ENCODE measurements around the gene TRIO. TPM values are rescaled to one million over a fixed set of nuclear protein-coding genes. Genes with fewer than 3 reads are reported as not detected.

The TRIO gene
- total RNA-seq, 2 experiments from 2014 or later, result 4.1 to 6.5 TPM

DNA sequence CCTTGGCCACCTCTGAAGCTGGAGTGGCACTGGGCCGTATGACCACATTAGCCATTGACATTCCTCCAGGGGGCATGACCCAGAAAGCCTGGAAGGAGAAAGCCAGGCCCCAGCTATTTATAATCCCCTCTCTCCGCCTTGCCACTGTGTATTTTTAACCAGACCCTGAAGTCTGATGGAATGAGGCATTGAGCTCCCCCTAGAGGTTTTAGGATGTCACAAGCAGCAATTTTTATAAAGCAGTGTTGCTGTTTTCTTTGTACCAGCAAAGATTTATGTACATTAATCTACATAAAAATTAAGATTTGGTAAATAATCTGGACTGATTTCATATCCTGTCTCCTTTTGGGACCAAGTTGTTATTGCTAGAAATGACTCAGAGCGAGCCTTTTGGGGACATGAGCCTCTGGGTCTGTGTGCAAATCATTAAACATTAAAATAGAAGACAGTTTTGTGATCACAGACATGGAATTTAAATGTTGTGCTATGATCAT, 127.1 kb downstream of the TRIO start:
- no peaks in the 10 kb centered on the region for H3K4me1 Mint-ChIP-seq (ENCODE audit: low read depth)
- H3K27ac ChIP-seq (ENCODE audit: low read depth in 1 of 2, low read length in 2 of 2), result no peak overlapping the region

DNA sequence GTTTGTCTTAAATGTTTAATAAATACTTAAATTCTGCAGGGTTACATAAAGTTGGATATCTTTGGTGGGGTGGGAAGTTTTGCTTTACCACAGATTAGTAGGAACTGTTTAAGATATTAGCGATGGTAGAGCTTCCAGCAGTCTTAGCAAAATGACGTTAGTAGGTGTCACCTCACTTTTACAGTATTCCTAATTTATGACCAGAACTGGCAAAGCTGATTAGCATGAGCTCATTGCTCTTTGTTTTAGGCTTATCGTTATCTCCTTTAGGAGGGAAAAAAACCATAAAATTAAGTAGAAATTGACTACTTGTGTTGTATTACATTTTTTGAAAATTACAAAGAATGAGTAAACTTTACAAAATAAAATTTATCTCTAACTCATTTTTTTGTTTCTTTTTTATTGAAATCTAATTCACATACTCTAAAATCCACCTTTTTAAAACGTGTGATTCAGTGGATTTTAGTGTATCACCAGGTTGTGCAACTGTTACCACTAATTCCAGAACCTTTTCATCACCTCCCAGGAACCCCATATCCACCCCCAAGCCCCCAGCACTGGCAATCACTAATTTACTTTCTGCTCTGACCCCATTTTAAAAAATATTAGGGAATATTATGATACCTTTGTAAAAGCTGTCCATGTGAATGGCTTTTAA, 129.5 kb downstream of the TRIO start:
- no peaks in the 10 kb centered on the region for H3K27me3 ChIP-seq (ENCODE audit: control insufficient read depth in 1 of 2, insufficient read depth in 2 of 2, low read length in 2 of 2)
- ATAC-seq (ENCODE audit: poor library complexity) (no peak), DNase-seq (no peak)
- no peaks in the 10 kb centered on the region for H3K9me3 Mint-ChIP-seq
- ChIA-PET POLR2A (no interaction called here), CTCF (no interaction called here)
- no peak overlapping the region for H3K27ac Mint-ChIP-seq
- TF ChIP-seq, protein P1, sequence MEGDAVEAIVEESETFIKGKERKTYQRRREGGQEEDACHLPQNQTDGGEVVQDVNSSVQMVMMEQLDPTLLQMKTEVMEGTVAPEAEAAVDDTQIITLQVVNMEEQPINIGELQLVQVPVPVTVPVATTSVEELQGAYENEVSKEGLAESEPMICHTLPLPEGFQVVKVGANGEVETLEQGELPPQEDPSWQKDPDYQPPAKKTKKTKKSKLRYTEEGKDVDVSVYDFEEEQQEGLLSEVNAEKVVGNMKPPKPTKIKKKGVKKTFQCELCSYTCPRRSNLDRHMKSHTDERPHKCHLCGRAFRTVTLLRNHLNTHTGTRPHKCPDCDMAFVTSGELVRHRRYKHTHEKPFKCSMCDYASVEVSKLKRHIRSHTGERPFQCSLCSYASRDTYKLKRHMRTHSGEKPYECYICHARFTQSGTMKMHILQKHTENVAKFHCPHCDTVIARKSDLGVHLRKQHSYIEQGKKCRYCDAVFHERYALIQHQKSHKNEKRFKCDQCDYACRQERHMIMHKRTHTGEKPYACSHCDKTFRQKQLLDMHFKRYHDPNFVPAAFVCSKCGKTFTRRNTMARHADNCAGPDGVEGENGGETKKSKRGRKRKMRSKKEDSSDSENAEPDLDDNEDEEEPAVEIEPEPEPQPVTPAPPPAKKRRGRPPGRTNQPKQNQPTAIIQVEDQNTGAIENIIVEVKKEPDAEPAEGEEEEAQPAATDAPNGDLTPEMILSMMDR (IDR thresholded peaks at IDR 0.05), result no peak
- H3K9me3 ChIP-seq (ENCODE audit: control insufficient read depth in 1 of 2, insufficient read depth in 1 of 2, low read length in 2 of 2), result no peaks in the 10 kb centered on the region
- H3K4me3 ChIP-seq (ENCODE audit: low read length), result no peak overlapping the region
- intact Hi-C loops (cut with DNase I, micrococcal nuclease), result no loop called here
- H3K4me1 ChIP-seq (ENCODE audit: insufficient read depth, low read length), result no peaks in the 10 kb centered on the region
- no peaks in the 10 kb centered on the region for H3K36me3 Mint-ChIP-seq (ENCODE audit: low read depth)
- H3K4me1 Mint-ChIP-seq (ENCODE audit: low read depth), result peaks cover 7% of the 10 kb centered on the region
- H3K4me3 Mint-ChIP-seq, result no peak overlapping the region
- H3K27me3 Mint-ChIP-seq, result peaks cover 13% of the 10 kb centered on the region
- no peaks in the 10 kb centered on the region for H3K36me3 ChIP-seq (ENCODE audit: insufficient read depth, low read length)
- no peak overlapping the region for H3K27ac ChIP-seq (ENCODE audit: low read depth in 1 of 2, low read length in 2 of 2)

More for the DNA sequence above, 127.1 kb downstream of the TRIO start:
- TF ChIP-seq, protein P1 (IDR thresholded peaks at IDR 0.05), result peak; percentile 56
- ATAC-seq (ENCODE audit: poor library complexity), result no peak
- peaks cover 22% of the 10 kb centered on the region for H3K27me3 Mint-ChIP-seq
- ChIA-PET CTCF (interaction anchor here (1.1 kb wide), 1 partner anchor 120 kb away, joined by 3 read pairs; no protein-coding TSS in a partner anchor), POLR2A (no interaction called here)
- H3K4me3 Mint-ChIP-seq, result no peak overlapping the region
- peak in 3 of 14 experiments; percentile 14 to 44 (median 32) for DNase-seq
- Histone ChIP-seq H3K27me3 (ENCODE audit: control insufficient read depth in 1 of 2, insufficient read depth in 2 of 2, low read length in 2 of 2) (peaks cover 0 to 18% of the 10 kb centered on the region in 2 experiments), H3K36me3 (ENCODE audit: insufficient read depth, low read length) (no peaks in the 10 kb centered on the region), H3K4me3 (ENCODE audit: low read length) (no peak overlapping the region), H3K4me1 (ENCODE audit: insufficient read depth, low read length) (no peaks in the 10 kb centered on the region), H3K9me3 (ENCODE audit: control insufficient read depth in 1 of 2, insufficient read depth in 1 of 2, low read length in 2 of 2) (no peaks in the 10 kb centered on the region)
- intact Hi-C loops (cut with DNase I, micrococcal nuclease), result loop anchor here (1.0 to 2.0 kb wide), 2 partner anchors 161 to 162 kb away; no protein-coding TSS in a partner anchor
- no peaks in the 10 kb centered on the region for H3K36me3 Mint-ChIP-seq (ENCODE audit: low read depth)
- no peak overlapping the region for H3K27ac Mint-ChIP-seq
- H3K9me3 Mint-ChIP-seq, result no peaks in the 10 kb centered on the region

DNA sequence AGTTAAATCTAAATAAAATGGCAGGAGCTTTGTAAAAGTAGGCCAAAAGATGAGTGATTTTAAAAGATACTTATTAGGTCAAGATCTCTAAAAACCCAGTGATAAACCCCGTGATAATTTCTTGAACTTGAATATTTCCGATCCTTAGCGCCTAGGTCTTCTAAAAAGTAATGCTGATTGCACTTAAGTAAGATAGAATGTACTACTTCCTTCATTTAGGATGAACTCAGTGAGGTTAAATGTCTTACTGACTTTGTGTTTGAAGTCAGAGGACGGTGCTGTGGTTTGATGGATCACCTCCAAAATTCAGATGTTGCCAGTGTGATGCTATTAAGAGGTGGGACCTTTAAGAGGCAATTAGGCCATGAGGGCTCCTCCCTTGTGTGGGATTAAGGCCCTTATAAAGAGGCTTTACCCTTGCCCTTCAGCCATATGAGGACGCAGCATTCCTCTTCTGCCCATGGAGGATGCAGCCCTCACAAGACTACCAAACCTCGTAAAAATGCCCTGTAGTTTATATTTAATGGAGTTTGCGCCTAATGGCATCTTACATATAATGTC, 130.1 kb downstream of the TRIO start:
- DNase-seq, result no peak
- TF ChIP-seq, protein P1 (IDR thresholded peaks at IDR 0.05), result no peak
- Mint-ChIP-seq H3K27me3 (peaks cover 9% of the 10 kb centered on the region), H3K9me3 (no peaks in the 10 kb centered on the region), H3K4me1 (ENCODE audit: low read depth) (peaks cover 7% of the 10 kb centered on the region), H3K4me3 (no peak overlapping the region), H3K36me3 (ENCODE audit: low read depth) (no peaks in the 10 kb centered on the region), H3K27ac (no peak overlapping the region)
- H3K27me3 ChIP-seq (ENCODE audit: control insufficient read depth in 1 of 2, insufficient read depth in 2 of 2, low read length in 2 of 2), result no peaks in the 10 kb centered on the region
- H3K9me3 ChIP-seq (ENCODE audit: control insufficient read depth in 1 of 2, insufficient read depth in 1 of 2, low read length in 2 of 2), result no peaks in the 10 kb centered on the region
- no peak for ATAC-seq (ENCODE audit: poor library complexity)
- H3K36me3 ChIP-seq (ENCODE audit: insufficient read depth, low read length), result no peaks in the 10 kb centered on the region
- H3K4me1 ChIP-seq (ENCODE audit: insufficient read depth, low read length), result no peaks in the 10 kb centered on the region
- no peak overlapping the region for H3K27ac ChIP-seq (ENCODE audit: low read depth in 1 of 2, low read length in 2 of 2)
- H3K4me3 ChIP-seq (ENCODE audit: low read length), result no peak overlapping the region
- intact Hi-C loops (cut with DNase I, micrococcal nuclease), result no loop called here
- ChIA-PET CTCF (no interaction called here), POLR2A (no interaction called here)
